HG03139 (cell line): ENCODE data around the gene GLIPR1.
A peak's percentile ranks its signal among the peaks of the same experiment; 100 is the strongest.
"Not testable (repeated sequence)": the region's sequence is repeated elsewhere in the genome, so short reads cannot be mapped to it uniquely, and the experiment has no call there.

Experiments used
- ATAC-seq: cut with Tn5 transposase; IDR thresholded peaks from one replicate; pipeline ENCODE4 v1.9.1; 2021; ENCODE audit not compliant: unreplicated experiment

GLIPR1 gene

DNA sequence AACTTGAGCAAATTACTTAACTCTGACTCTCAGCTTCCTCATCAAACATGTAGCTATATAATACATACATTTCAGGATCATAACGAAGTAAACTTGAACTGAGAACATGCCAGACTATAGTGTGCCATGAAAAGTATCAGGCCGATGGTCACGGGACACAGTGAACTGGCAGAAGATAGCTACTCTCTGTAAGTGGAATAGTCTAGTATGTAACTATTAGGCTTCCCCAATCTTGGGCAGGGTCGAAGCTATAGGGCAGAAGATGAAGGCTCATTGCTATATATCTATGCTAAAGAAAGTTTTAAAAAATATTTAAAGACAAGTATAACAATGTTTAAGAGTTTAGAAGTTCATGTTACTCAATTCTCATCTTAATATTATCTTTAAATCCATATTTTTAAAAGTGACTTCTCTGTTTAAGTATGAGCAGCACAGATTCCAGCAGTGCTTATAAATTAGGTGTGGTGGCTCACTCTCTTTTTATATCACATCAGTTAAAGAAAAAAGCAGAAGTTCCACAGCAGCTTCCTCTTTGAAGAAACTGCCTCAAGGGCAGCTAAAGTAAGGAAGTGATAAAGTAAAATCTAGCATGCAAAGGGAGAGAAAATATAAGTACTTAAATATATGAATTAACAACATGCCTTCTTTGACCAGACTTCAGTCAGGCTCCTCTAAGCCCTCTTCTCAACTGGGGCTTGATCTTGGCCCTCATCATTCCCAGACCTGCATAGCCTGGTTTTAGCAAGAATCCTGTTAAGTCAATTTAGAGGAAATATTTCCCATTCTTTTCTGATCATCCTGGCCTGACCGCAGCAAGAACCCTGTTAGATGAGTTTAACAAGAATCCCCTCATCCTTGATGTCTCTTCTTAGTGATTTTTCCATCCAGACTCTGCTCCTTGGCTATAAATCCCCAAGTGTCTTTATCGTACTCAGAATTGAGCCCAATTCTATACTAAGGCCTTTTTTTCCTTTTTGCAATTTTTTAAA is 8.4 kb upstream of the GLIPR1 start:
- ATAC-seq, result no peak

DNA sequence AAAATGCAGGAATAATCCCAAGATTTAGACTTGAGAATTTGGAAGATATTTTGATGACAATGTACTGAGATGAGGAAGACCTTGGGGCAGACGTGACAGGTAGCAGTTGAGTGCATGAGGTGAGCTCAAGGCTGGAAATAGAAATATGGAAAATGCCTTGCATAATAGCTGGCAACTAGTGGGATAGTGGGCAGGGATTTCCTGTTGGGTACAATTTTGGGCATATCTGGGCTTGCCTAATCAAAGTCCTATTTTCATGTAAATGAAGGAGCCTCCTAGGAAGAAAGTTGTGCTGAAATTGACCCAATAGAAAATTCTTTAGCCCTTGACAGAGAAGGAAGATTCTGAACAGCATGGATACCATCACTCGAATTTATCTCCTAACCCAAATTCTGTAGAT is 6.4 kb upstream of the GLIPR1 start:
- ATAC-seq, result no peak

- ATAC-seq, result no peak
Observed at GRCh38 chr12:75476071-75476470, 4.5 kb upstream of the GLIPR1 start.

- no peak for ATAC-seq
Observed at GRCh38 chr12:75477137-75477536, 3.4 kb upstream of the GLIPR1 start.

GRCh38 chr12:75478116-75478794 is 2.3 kb upstream of the GLIPR1 start:
- ATAC-seq, result no peak

GRCh38 chr12:75479963-75480461 is 543 bp upstream of the GLIPR1 start:
- peak; percentile 33 for ATAC-seq

- ATAC-seq, result peak; percentile 13
Observed at GRCh38 chr12:75481013-75481705, 604 bp downstream of the GLIPR1 start.

GRCh38 chr12:75481774-75482173 is 1.2 kb downstream of the GLIPR1 start:
- ATAC-seq, result no peak

- no peak for ATAC-seq
Observed at GRCh38 chr12:75482646-75483045, 2.1 kb downstream of the GLIPR1 start.

- ATAC-seq, result no peak
Observed at GRCh38 chr12:75483431-75483830, 2.9 kb downstream of the GLIPR1 start.

- not testable (repeated sequence) for ATAC-seq
Observed at GRCh38 chr12:75484450-75484849, 3.9 kb downstream of the GLIPR1 start.

- ATAC-seq, result no peak
Observed at GRCh38 chr12:75487308-75487707, 6.8 kb downstream of the GLIPR1 start.

DNA sequence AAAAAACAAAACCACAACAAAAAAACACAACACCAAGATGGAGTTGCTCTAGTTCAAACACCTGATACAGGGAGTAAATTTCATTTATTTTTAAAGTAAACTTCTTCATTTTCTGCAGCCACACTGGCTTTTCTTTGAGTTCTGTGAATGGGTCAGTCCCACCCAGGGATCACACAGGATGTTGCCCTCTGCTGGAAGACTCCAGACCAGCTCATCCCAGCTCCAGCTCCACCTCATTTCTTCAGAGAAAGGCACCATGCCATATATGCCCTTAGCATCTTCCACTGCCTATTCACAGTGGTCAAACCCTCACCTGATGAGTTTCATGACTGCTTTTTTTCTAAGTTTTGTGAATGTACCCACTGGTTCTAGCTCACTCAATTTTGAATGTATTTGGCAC is 8.0 kb downstream of the GLIPR1 start:
- ATAC-seq, result no peak

- no peak for ATAC-seq
Observed at GRCh38 chr12:75489187-75489586, 8.6 kb downstream of the GLIPR1 start.

DNA sequence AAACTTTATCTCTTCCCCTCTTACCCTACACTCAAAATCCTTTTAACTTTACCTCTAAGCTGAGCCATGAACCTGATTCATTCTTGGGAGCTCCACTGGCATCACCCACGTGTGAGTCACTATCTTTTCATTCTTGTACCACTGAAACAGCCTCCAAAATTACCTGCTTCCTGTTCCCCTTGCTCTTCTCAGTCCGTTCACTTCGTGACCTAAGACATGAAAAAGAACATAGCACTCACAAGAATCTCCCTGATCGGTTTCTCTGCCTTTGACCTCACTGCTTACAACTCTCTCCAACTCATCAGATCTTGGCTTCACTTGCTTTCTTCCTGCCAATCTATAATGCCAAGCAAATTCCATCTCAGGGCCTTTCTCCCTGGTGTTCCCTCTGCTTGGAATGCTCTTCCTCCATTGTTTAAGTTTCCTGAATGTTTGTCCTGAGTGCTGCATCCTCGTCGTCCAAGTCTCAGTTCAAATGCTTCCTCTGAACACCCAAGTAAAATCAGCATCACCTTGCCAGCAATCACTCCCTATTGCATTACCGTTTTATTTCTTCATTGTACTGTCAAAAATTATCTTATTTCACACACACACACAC is 9.2 kb downstream of the GLIPR1 start:
- ATAC-seq, result no peak

DNA sequence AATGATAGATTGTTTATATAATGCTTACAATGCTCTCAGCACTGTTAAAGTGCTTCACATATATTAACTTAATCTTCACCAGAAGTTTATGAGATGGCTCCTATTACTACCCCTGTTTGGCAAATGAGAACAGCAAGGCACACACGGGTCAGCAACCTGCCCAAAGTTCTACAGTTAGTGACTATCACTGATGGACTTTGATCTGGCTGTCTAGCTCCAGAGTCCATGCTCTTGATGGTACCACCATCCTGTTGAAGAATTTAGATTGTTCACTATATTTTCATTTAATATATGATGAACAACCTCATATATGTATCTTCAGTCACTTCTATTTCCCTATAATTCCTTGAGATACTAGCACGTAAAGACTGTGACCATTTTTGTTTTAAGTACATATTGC is 10.6 kb downstream of the GLIPR1 start:
- ATAC-seq, result no peak

DNA sequence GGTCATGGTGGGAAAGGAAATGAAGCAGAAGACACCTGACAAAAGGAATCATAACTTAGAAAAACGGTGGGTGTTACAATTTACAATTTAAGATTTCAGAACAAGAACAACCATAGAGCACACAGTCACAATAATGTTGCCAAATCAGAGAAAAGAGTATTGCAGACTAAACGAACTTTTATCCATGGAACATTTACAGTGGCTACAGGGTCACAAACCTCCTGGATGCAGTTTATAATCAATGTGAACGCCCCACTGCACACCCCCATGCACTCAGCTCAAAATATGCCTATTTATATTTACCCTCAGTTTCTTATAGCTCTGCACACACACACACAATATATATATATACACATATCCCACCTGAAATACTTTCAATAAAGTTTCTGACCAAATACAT is 22.9 kb downstream of the GLIPR1 start:
- no peak for ATAC-seq

DNA sequence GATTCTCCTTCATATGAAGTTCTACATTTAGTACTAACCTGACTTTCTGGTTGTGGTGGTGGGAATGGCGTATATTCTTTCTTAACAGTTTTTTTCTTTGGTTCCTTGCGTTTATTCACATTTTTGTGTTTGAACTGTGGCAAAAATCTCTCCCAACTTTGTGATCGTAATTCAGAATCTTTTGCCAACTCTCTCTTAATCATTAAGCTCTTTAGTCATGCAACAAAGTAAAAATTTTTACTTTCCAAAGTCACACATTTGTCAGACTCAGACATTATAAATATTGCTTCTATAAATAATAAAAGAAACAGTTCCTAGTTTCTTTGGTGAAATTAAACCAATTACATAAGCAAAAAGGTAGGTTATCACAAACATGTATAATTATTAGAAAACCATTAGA is 23.3 kb downstream of the GLIPR1 start:
- no peak for ATAC-seq

GRCh38 chr12:75505706-75506312 is 25.3 kb downstream of the GLIPR1 start:
- ATAC-seq, result no peak

DNA sequence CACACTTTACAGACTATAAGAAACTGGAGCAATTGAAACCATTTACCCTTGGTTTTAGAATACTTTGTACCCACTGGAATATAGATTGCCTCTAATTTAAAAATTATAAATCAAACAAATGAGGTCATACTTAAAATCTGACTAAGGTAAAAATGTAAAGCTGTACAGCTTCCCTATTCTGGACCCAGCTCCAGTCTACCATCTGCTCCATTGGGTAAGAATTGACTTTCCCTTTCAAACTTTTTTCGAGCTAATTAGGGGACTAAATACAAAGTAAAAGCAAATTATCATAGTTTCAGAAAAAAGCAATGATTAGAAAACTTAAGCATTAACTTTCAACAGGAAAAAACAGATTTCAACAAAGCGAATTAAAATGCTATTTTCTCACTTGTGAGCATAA is 26.5 kb downstream of the GLIPR1 start:
- ATAC-seq, result no peak

DNA sequence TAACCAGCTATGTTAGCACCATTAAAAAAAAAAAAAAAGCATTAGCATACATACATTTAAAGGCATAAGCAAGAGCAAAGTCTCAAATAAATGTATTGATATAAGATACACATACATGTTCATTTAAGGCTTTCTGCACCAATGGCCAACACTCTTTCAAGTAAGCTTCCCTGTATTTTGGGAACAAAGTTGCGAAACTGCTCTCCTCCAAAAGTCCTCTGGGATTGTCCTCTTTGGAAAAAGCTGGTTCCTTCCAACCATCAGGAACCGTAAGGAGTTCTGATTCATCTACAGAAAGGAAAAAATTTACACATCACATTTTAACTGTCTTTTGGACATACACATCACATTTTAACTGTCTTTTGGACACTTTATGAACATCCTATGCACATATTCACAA is 27.6 kb downstream of the GLIPR1 start:
- no peak for ATAC-seq
